BE2C (cell line): ENCODE data around the gene SECTM1.
A peak's percentile ranks its signal among the peaks of the same experiment; 100 is the strongest.
"Not testable (repeated sequence)": the region's sequence is repeated elsewhere in the genome, so short reads cannot be mapped to it uniquely, and the experiment has no call there.

Experiments
- DNase-seq: peaks from one replicate; pipeline ENCODE4 v3.0.0-alpha.2; 2020
- H3K27me3 ChIP-seq: fragments of 250-450 bp; sonication (Bioruptor Pico); 2 replicates; pipeline ENCODE4 v1.5.1; 2020; ENCODE audit warnings: mild to moderate bottlenecking
- H3K36me3 ChIP-seq: fragments of 250-450 bp; sonication (Bioruptor Pico); 2 replicates; pipeline ENCODE4 v1.5.1; 2020; ENCODE audit warnings: mild to moderate bottlenecking
- H3K4me1 ChIP-seq: fragments of 250-450 bp; sonication (Bioruptor Pico); 2 replicates; pipeline ENCODE4 v1.5.1; 2020
- H3K4me3 ChIP-seq: 2 replicates; pipeline ENCODE4 v1.5.1; 2011; ENCODE audit warnings: low read depth, low read length
- H3K9me3 ChIP-seq: fragments of 250-450 bp; sonication (Bioruptor Pico); 2 replicates; pipeline ENCODE4 v1.5.1; 2020
- CTCF ChIP-seq: IDR thresholded peaks from 2 replicates; pipeline ENCODE4 v1.5.1; 2012; ENCODE audit warnings: mild to moderate bottlenecking, low read depth, low read length

Gene SECTM1

GRCh38 chr17:82373731-82374625 is 40.4 kb upstream of the SECTM1 start:
- Histone ChIP-seq H3K4me1 (no peaks in the 10 kb centered on the region), H3K36me3 (no peaks in the 10 kb centered on the region), H3K27me3 (peaks cover 55% of the 10 kb centered on the region), H3K4me3 (no peak overlapping the region), H3K9me3 (no peaks in the 10 kb centered on the region)
- no peak for TF ChIP-seq CTCF
- DNase-seq, result no peak

- not testable (repeated sequence) for H3K36me3 ChIP-seq, H3K9me3 ChIP-seq, H3K4me3 ChIP-seq, DNase-seq, H3K4me1 ChIP-seq
- H3K27me3 ChIP-seq, result peaks cover 46% of the 10 kb centered on the region
Observed at GRCh38 chr17:82373072-82373452, 39.5 kb upstream of the SECTM1 start.

GRCh38 chr17:82372249-82373071 is 38.9 kb upstream of the SECTM1 start:
- Histone ChIP-seq H3K4me1 (no peaks in the 10 kb centered on the region; the same call in 1 of the 2 replicates), H3K4me3 (no peak overlapping the region), H3K27me3 (peaks cover 44% of the 10 kb centered on the region), H3K36me3 (no peaks in the 10 kb centered on the region), H3K9me3 (no peaks in the 10 kb centered on the region)
- no peak for DNase-seq
- no peak for TF ChIP-seq CTCF

- Histone ChIP-seq H3K4me3 (peak within 1 kb of the TSS; percentile 8), H3K36me3 (no peaks in the 10 kb centered on the region), H3K4me1 (no peaks in the 10 kb centered on the region; the same call in 1 of the 2 replicates), H3K27me3 (peaks cover 44% of the 10 kb centered on the region), H3K9me3 (no peaks in the 10 kb centered on the region)
- DNase-seq, result no peak
- TF ChIP-seq CTCF, result no peak
Observed at GRCh38 chr17:82371333-82372248, 38.0 kb upstream of the SECTM1 start, which contains the start of gene UTS2R. Gene UTS2R, plus strand, starts transcription at chr17:82371765. Its CDS starts 2,560 bp downstream, at chr17:82374325.

GRCh38 chr17:82370471-82371332 is 37.1 kb upstream of the SECTM1 start:
- Histone ChIP-seq H3K36me3 (no peaks in the 10 kb centered on the region), H3K9me3 (no peaks in the 10 kb centered on the region), H3K4me3 (peak overlapping the region; percentile 8), H3K27me3 (peaks cover 41% of the 10 kb centered on the region), H3K4me1 (no peaks in the 10 kb centered on the region; the same call in 1 of the 2 replicates)
- no peak for TF ChIP-seq CTCF
- DNase-seq, result no peak
